Superior temporal gyrus (tissue), 1 donor: Measurements from ENCODE around the gene ITPR3.

ENCODE experiments used
- DNase-seq: peaks from one replicate; pipeline ENCODE4 v3.0.0-alpha.2; 2016; ENCODE audit errors: extremely low spot score

The ITPR3 gene

DNA sequence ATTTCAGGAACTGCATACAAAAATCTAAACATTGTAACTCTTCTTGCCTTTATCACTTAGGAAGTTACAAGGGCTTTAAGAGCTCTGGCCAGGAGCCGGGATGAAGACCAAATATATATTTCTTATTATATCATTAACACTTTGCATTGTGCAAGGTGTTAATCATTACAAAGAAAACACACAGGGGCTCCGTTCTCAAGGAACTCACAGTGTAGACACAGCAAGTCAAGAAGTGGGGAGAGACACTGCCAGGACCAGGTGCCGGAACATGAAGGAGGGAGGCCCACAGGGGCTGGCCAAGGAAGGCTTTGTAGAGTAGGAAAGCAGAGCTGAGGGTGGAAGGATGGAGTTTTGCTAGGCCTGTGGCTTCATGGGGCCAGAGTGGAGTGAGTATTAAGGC is 17.4 kb downstream of the ITPR3 start:
- no peak for DNase-seq

DNA sequence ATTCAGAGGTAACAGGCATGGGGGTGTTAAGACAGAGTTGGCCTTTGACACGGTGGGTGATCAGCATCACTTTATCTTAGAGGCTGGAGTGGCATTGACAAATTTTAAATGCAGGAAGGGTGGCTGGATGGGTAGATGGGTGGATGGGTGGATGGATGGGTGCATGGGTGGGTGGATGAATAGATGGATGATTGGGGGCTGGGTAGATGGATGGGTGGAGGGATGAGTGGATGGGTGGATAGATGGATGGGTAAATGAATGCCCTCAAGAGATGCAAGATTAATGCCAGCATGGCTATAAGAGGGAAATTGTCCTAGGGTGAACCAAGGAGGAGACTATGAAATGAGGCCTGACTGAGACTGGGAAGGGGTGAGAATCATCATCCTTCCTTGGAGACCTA is 18.4 kb downstream of the ITPR3 start:
- DNase-seq = no peak

GRCh38 chr6:33640361-33640760 is 19.2 kb downstream of the ITPR3 start:
- no peak for DNase-seq

DNA sequence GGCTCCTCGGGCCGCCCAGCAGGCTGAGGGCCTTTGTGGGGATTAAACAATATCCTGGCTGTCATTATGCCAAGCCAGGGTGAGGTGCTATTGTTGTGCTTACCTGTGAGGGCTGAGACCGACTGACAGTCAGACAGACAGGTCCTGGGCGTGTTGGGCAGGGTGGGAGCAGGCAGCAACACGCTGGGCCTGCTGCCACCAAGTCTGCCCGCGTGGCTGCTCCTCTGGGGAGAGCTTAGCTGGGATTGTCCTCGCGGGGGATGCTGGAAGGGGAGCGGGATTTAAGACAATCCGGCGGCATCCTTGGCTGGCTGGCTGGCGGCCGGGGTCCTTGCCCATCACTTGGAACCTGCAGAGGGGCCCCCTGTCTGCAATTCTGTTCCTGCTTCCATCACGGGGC is 20.0 kb downstream of the ITPR3 start:
- no peak for DNase-seq

DNA sequence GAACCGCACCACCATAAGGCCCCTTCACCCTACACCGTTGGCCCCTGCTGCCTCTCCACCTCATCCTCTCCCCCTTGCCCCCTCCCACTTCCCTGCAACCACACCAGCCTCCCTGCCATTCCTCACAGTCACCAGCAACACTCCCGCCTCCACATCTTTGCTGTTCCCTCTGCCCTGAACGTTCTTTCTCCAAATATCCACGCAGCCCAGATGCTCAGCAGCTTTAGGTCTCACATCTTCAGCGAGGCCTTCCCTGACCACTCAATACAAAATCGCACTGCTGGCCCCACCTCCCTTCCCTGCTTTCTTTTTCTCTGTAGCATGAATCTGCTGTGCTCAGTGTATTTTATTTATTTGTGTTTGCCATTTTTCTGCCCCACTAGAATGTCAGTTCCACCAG is 20.5 kb downstream of the ITPR3 start:
- no peak for DNase-seq

DNA sequence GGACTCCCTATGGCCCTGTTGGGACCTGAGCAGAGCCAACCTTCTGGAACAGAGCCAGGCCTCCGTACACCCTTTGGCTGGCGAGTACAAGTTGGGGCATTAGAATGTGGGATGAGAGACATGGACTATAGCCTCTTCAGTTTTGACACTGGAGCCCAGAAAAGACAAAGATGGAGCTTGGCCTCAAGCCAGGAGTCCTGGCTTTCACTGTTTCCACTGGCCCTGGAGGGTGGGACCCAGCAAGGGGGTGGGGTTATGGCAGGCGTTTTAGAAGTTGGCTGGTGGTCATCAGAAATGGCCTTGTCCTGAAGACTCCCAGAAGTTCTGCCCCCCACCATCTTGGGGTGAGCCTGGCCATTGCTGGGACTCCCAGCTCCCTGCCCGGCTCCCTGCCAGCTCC is 21.8 kb downstream of the ITPR3 start:
- no peak for DNase-seq

DNA sequence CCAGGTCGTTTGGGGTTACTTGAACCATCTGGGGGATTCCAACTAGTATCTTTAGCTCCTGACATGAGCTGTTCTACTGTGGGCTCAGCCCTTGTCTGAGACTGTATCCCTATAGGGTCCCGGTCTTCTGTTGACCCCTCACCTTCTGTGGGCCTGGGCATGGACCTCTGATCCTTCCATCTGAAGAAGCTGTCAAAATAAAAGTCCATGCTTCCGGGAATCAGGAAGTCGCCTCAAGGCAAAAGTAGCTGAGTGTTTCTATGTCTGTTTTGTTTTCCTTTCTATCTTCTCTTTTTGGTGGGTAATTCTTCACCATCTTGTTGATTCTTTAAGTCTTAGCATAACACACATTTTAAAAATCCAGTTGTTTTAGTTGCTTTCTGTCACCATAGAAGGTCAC is 30.3 kb downstream of the ITPR3 start:
- DNase-seq = no peak

DNA sequence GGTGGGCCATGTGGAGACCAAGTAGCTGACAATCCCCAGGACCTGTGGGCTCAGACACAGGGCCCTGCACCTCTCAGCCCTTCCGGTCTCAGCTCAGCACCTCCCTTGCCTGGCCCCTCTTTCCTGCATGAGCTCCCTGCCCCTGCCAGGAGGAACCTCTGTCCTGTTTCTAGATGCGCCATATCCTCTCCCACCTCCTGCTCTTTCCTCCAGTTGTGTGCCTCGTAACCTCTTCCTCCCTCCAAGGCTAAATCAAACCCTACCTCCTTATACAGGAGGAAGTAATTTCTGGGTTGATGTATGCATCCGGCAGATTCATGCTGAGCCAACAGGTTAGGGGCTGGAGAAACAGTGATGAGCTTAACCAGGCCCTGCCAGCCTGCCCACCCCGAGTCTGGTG is 30.9 kb downstream of the ITPR3 start:
- DNase-seq = no peak

- DNase-seq = no peak
Measured at GRCh38 chr6:33654831-33655554, 33.9 kb downstream of the ITPR3 start.

GRCh38 chr6:33656844-33657243 is 35.7 kb downstream of the ITPR3 start:
- DNase-seq = no peak

DNA sequence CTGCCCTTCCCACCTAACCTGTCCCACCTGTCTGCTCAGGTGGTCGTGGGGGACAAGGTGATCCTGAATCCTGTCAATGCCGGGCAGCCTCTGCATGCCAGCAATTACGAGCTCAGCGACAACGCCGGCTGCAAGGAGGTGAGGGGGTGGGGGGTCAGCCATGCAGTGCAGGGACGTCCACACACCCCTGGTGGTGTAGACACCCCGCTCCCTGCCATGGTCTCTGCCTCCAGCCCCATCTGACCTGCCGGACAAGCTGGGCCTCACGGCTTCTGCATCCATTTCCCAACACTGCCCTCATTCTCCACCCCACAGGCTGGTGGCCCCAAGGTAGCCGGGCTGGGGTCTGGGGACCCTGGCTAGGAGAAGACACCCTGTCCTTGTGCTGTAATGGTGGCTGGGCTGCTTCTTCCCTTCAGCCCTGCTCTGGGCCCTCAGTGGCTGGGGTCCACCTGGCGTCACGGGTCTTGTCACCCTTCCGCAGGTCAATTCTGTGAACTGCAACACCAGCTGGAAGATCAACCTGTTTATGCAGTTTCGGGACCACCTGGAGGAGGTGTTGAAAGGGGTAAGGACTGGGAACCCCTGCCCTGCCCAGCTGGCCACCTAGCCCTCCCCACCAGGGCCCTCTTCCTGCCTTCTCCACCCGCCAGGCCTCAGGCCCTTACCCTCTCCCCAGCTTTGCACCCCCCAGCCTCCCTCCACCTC is 38.0 kb downstream of the ITPR3 start:
- DNase-seq = no peak

DNA sequence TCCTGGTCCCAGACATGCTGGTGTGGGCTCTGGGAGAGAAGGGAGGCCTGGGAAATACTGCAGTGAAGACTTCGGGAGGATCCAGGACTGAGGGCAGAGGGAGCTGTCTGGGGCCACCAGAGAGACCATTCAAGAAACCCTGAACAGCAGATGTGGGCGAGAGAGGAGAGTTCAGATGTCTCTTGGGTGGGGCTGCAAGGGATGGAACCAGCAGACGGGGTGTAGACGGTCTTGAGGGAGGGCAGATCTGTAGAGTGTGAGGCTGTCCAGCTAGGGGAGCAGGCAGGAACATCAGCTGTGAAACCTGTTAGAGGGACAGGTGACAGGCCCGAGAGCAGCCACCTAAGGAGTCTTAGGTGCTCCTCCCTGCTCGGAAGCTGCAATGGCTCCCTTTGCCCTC is 38.9 kb downstream of the ITPR3 start:
- no peak for DNase-seq

- DNase-seq = no peak
Measured at GRCh38 chr6:33661106-33661838, 40.1 kb downstream of the ITPR3 start.

- no peak for DNase-seq
Measured at GRCh38 chr6:33662318-33662717, 41.2 kb downstream of the ITPR3 start.

GRCh38 chr6:33663028-33663427 is 41.9 kb downstream of the ITPR3 start:
- DNase-seq = no peak

DNA sequence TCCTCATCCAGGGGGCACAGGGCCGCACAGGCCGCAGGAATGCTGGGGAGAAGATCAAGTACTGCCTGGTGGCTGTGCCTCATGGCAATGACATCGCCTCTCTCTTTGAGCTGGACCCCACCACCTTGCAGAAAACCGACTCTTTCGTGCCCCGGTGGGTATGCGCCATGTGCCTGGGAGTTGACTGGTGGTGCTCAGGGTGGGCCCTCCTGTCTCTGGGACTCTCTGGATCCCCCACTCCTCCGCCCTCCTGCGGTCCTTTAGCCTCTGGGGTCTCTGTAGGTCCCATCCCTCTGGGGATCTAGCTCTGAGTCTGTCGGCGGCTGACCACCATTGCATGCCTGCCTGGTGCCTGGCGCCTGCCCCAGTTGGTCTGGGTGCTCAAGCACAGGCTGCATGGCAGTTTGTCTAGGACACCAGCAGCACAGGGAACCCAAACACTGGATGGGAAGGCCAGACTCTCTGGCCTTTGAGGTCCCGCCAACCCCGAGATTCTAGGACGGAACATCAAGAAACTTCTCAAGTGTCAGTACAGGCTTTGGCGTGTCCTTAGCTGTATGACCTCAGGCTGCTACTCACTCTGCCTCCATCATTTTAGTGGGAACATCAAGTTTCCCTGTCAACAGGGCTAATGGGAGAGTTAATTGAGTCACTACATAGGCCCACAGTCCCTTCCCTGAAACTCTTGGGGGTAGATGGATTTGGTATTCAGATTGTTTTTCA is 42.8 kb downstream of the ITPR3 start:
- no peak for DNase-seq

DNA sequence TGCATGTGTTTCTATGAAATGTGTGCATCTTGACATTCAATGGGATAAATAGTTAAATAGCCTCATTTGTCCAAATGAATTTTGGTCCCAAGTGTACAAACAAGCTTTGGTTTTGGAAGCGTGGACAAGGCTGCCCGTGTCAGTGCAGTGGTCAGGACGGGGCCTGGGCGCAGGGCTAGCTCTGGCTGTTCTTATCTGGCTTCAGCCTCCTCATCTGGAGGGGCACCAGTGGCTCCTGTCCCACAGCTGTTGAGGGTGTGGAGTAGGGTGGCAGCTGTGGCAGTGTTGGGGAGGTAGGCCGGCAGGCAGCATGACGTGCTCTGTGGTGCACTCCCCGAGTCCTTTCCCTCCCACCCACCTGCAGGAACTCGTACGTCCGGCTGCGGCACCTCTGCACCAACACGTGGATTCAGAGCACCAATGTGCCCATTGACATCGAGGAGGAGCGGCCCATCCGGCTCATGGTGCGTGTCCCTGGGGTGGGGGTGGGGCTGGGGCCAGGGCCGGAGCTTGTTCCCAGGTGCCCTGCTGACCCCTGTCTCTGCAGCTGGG is 43.5 kb downstream of the ITPR3 start:
- DNase-seq = no peak

DNA sequence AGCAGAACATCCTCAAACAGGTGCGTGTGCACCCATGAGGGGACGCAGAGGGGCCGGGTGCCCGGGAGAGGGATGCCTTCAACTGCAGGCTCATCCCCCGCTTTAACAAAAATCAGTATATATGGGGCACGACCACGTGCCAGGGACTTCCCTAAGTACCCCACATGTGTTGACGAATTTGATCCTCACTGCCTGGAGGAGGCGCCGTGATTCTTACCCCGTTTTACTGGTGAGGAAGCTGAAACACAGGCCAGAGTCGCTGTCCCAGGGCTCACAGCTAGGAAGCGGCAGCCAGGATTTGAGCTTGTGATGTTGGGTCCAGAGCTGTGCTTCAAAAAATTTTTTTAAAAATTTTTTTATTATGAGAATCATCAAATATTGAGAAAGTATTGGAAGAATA is 44.8 kb downstream of the ITPR3 start:
- DNase-seq = no peak

DNA sequence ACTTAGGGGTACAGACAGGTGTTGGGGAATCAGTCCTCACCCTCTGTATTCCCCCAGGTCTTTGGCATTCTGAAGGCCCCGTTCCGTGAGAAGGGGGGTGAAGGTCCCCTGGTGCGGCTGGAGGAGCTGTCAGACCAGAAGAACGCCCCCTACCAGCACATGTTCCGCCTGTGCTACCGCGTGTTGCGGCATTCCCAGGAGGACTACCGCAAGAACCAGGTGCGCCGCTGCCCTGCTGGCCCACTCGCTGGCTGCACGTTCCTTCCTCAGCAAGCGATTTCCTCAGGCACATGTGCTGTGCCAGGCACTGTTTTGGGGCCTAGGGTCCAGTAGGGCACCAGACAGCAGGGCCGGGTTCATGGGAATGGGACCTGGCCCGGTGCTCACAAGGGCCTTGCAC is 46.0 kb downstream of the ITPR3 start:
- no peak for DNase-seq

DNA sequence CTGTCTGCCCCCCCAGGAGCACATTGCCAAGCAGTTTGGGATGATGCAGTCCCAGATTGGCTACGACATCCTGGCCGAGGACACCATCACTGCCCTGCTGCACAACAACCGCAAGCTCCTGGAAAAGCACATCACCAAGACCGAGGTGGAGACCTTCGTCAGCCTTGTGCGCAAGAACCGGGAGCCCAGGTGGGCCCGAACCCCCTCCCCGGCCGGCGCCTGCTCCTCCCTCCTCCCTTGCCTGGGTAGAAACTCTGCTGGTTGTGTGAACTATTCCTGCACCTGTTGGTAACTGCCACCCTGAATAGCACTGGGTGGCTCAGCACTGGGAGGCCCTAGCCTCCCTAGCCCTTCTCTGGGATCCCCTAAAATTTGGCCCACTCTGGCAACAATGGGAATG is 46.7 kb downstream of the ITPR3 start:
- DNase-seq = no peak

DNA sequence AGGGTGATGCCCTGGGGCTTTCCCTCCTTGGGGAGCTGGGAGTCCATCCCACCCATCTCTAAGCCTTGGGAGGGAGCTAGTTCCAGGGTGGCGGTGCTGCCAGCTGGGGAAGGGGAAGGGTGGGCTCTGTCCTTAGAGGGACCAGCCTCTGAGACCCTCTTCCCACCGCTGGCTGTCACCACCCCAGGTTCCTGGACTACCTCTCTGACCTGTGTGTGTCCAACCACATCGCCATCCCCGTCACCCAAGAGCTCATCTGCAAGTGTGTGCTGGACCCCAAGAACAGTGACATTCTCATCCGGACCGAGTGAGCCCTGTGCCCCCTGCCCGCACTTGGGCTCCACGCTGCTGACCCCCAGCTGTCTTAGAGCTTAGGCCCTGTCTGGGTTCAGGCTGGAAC is 47.2 kb downstream of the ITPR3 start:
- DNase-seq = no peak

- no peak for DNase-seq
Measured at GRCh38 chr6:33668914-33669313, 47.8 kb downstream of the ITPR3 start.
